K562 (cell line): ENCODE data around the gene WDR88. TPM values are rescaled to one million over a fixed set of nuclear protein-coding genes. Genes with fewer than 3 reads are reported as not detected.

Experiments used
- ATAC-seq: fragments of 200-7000 bp; cut with Tn5 transposase; 3 replicates; pipeline ENCODE4 v1.9.1; 2020; ENCODE audit warnings: moderate library complexity
- BruUV-seq: library from RNA; stranded (reverse); fragments of 400-500 nt; replicated peaks from 2 replicates; lab custom pipeline; 2021; lab: Mats Ljungman, UMichigan
- CTCF ChIA-PET: fragments of 300-600 bp; formaldehyde crosslinking; extraction: SDS; loops from one replicate; lab custom pipeline; 2021; ENCODE audit warnings: low intra/inter-chr PET ratio; lab: Yijun Ruan, JAX
- POLR2A ChIA-PET: fragments of 300-600, 350-650 bp; sonication (Branson Sonifier 250); formaldehyde crosslinking; extraction: SDS; loops from one replicate; lab custom pipeline; 2021; ENCODE audit warnings: antibody characterized with exemption, inconsistent platforms; lab: Yijun Ruan, JAX
- DNase-seq, 4 experiments: peaks; one replicate each; pipeline versions ENCODE4 v3.0.0 to v3.0.0-alpha.2; 2011 to 2018; ENCODE audit warnings: low spot score in 3 of 4, mixed read lengths in 3 of 4; ENCODE audit errors: extremely low read depth in 1 of 4
- FAIRE-seq: peaks from 2 replicates; lab custom pipeline; 2011; peaks lifted over from hg19 to GRCh38; lab: Jason Lieb, UNC
- H2AFZ ChIP-seq: 2 replicates; pipeline ENCODE4 v1.6.0; 2011; ENCODE audit warnings: low read depth, low read length, control low read depth, inconsistent platforms
- H3K27ac ChIP-seq: fragments of 200-600 bp; 3 replicates; pipeline ENCODE4 v1.8.0; 2011; ENCODE audit warnings: low read depth, mild to moderate bottlenecking, control low read depth, inconsistent platforms, low read length, moderate library complexity, mixed read lengths; ENCODE audit errors: extremely low read depth
- H3K27me3 ChIP-seq, 2 experiments: fragments of 300-600 bp in 1 of 2; 2 replicates in 1 of 2; 3 replicates in 1 of 2; pipeline versions ENCODE4 v1.6.0 to v1.8.0; 2011; ENCODE audit warnings: inconsistent platforms in 2 of 2, low read length in 2 of 2, mild to moderate bottlenecking in 1 of 2, mixed read lengths in 1 of 2, moderate library complexity in 1 of 2; ENCODE audit not compliant: control insufficient read depth in 2 of 2, insufficient read depth in 2 of 2
- H3K36me3 ChIP-seq: fragments of 300-600 bp; 3 replicates; pipeline ENCODE4 v1.8.0; 2011; ENCODE audit warnings: mild to moderate bottlenecking, low read length, inconsistent platforms; ENCODE audit not compliant: control insufficient read depth, insufficient read depth
- H3K4me1 ChIP-seq, 2 experiments: fragments of 200-600 bp in 1 of 2; replicated peaks in 1 of 2; 2 replicates in 1 of 2; 3 replicates in 1 of 2; pipeline versions ENCODE4 v1.5.1 to v1.8.0; 2011; ENCODE audit warnings: inconsistent platforms in 2 of 2, low read length in 2 of 2, mild to moderate bottlenecking in 1 of 2, mixed read lengths in 1 of 2, moderate library complexity in 1 of 2; ENCODE audit not compliant: control insufficient read depth in 2 of 2, insufficient read depth in 2 of 2
- H3K4me2 ChIP-seq: 2 replicates; pipeline ENCODE4 v1.6.1; 2011; ENCODE audit warnings: low read length, control low read depth, inconsistent platforms, mixed read lengths; ENCODE audit not compliant: insufficient read depth
- H3K4me3 ChIP-seq: fragments of 200-600 bp; sonication (generic), shearing (Covaris generic); 2 replicates; pipeline ENCODE4 v1.5.1; 2016; ENCODE audit warnings: control low read depth, inconsistent platforms
- H3K79me2 ChIP-seq: fragments of 200-600 bp; 3 replicates; pipeline ENCODE4 v1.8.0; 2011; ENCODE audit warnings: low read length, inconsistent platforms; ENCODE audit not compliant: control insufficient read depth, insufficient read depth
- H3K9ac ChIP-seq, 2 experiments: 2 replicates each; pipeline versions ENCODE4 v1.6.0 to v1.6.1; 2011; ENCODE audit warnings: low read depth in 2 of 2, low read length in 2 of 2, control low read depth in 1 of 2, inconsistent platforms in 1 of 2, mild to moderate bottlenecking in 1 of 2, mixed read lengths in 1 of 2; ENCODE audit not compliant: insufficient read depth in 1 of 2
- H3K9me1 ChIP-seq: one replicate; pipeline ENCODE4 v1.6.0; 2011; ENCODE audit warnings: inconsistent platforms, mild to moderate bottlenecking, low read length, moderate library complexity; ENCODE audit not compliant: control insufficient read depth, insufficient read depth
- H3K9me3 ChIP-seq: replicated peaks from 2 replicates; pipeline ENCODE4 v1.5.1; 2011; ENCODE audit warnings: low read depth, low read length, inconsistent platforms; ENCODE audit not compliant: control insufficient read depth, insufficient read depth
- H4K20me1 ChIP-seq: replicated peaks from 2 replicates; pipeline ENCODE4 v1.6.1; 2011; ENCODE audit warnings: low read length, inconsistent platforms, mixed read lengths; ENCODE audit not compliant: control insufficient read depth, insufficient read depth
- CHD7 ChIP-seq: fragments of 200-600 bp; sonication (generic); IDR thresholded peaks from one replicate; pipeline ENCODE4 v1.6.1; 2012; ENCODE audit warnings: mild to moderate bottlenecking, low read depth, low read length, inconsistent platforms
- EGR1 ChIP-seq: fragments of 450-650 bp; conservative IDR thresholded peaks from 2 replicates; pipeline ENCODE4 v1.6.1; 2017; ENCODE audit warnings: mild to moderate bottlenecking
- GTF2F1 ChIP-seq: IDR thresholded peaks from 2 replicates; pipeline ENCODE4 v1.6.1; 2011; ENCODE audit warnings: low read depth, low read length, improper control_type of control experiment
- NR0B1 ChIP-seq: fragments of 450-650 bp; IDR thresholded peaks from one replicate; pipeline ENCODE4 v1.6.1; 2018; ENCODE audit warnings: mild to moderate bottlenecking, moderate library complexity; ENCODE audit not compliant: partially characterized antibody
- SMARCE1 ChIP-seq: fragments of 450-650 bp; IDR thresholded peaks from 2 replicates; pipeline ENCODE4 v1.7.1; 2016; ENCODE audit warnings: mild to moderate bottlenecking
- ZNF41 ChIP-seq: fragments of 250-450 bp; sonication (Bioruptor Pico); conservative IDR thresholded peaks from 2 replicates; pipeline ENCODE4 v1.4.0; 2020; ENCODE audit warnings: mild to moderate bottlenecking
- WGBS: fragments of 100-300 bp; shearing (Covaris generic); methylation state at CpG from one replicate; pipeline ENCODE4 v1.1.6; 2016; ENCODE audit warnings: low coverage, mixed read lengths; ENCODE audit not compliant: insufficient coverage; ENCODE audit errors: missing lambda C conversion rate; 5-methylcytosine and 5-hydroxymethylcytosine counted together
- in situ Hi-C: fragments of 300-500 bp; cut with MboI; formaldehyde crosslinking; loops from 4 replicates; pipeline ENCODE4 v1.15.0; 2018; ENCODE audit warnings: inconsistent platforms, mixed read lengths
- intact Hi-C: fragments of 100-400 bp; cut with micrococcal nuclease; formaldehyde crosslinking; loops from 2 replicates; pipeline ENCODE4 v1.14.2; 2022
- polyA plus RNA-seq, 8 experiments: library from polyadenylated mRNA; depleted of rRNA in 4 of 8; stranded (reverse) in 5 of 8; unstranded in 3 of 8; fragments of >200 nt; fragmentation: Nextera tagmentation in 2 of 8; fragmentation: Illumina TruSeq in 1 of 8; extraction: Ambion mirVana in 2 of 8; extraction: Trizol in 1 of 8; gene quantifications; 2 replicates each; pipeline versions ENCODE4 v1.2.1 to v1.2.3, GENCODE V29; 2011 to 2014; ENCODE audit warnings: inconsistent platforms in 1 of 8, missing spikeins in 1 of 8
- total RNA-seq, 7 experiments: library from RNA; depleted of rRNA in 6 of 7; stranded (reverse); fragments of >200 nt in 6 of 7; fragmentation: Illumina TruSeq in 2 of 7; extraction: Trizol in 2 of 7; gene quantifications; 2 replicates each; pipeline versions ENCODE4 v1.2.1 to v1.2.3, GENCODE V29; 2011 to 2021; ENCODE audit warnings: low replicate concordance in 1 of 7
- TF ChIP-seq, protein P1 (sequence below), 2 experiments: fragments of 200-800 bp in 1 of 2; sonication (Bioruptor generic) in 1 of 2; sonication (generic) in 1 of 2; formaldehyde crosslinking in 1 of 2; IDR thresholded peaks in 1 of 2; conservative IDR thresholded peaks in 1 of 2; 2 replicates each; pipeline versions ENCODE4 v1.5.0 to v1.6.1; 2016 to 2020; ENCODE audit warnings: missing compliant biosample characterization in 1 of 2, missing genetic modification characterization in 1 of 2, missing genetic modification reagents in 1 of 2

WDR88 gene
- total and polyA plus RNA-seq, 9 of the 15 experiments (the other 6 are each of a cell fraction or from before 2014, with no cell fraction given) = 0.03 to 0.04 TPM; not detected in 7

- Histone ChIP-seq H3K9me1 (no peaks in the 10 kb centered on the region), H3K27me3 (peaks cover 10 to 46% of the 10 kb centered on the region in 2 experiments; a peak in 4 of 5 replicates), H3K4me2 (no peak overlapping the region), H3K9ac (no peak overlapping the region), H2AFZ (no peak overlapping the region), H3K4me3 (no peak overlapping the region), H3K9me3 (no peaks in the 10 kb centered on the region), H3K27ac (no peak overlapping the region), H3K36me3 (no peaks in the 10 kb centered on the region), H3K4me1 (no peaks in the 10 kb centered on the region; a peak in 3 of 5 replicates), H3K79me2 (no peaks in the 10 kb centered on the region), H4K20me1 (no peaks in the 10 kb centered on the region)
- 10% methylated on average over 9 of the region's 9 CpGs for WGBS
- in situ Hi-C loops (loop anchor here (10.0 kb wide), 1 partner anchor 259 kb away; no protein-coding TSS in a partner anchor), intact Hi-C loops (no loop called here)
- CTCF ChIA-PET = no interaction called here
- ATAC-seq (no peak), FAIRE-seq (no peak), DNase-seq (no peak)
- TF ChIP-seq SMARCE1 (no peak), CHD7 (no peak), ZNF41 (peak; percentile 80; the same call in 1 of the 2 replicates), GTF2F1 (no peak), NR0B1 (no peak), EGR1 (0 out of 2 replicates have a peak, but pooled peaks have one; percentile 20)
- TF ChIP-seq, protein P1, sequence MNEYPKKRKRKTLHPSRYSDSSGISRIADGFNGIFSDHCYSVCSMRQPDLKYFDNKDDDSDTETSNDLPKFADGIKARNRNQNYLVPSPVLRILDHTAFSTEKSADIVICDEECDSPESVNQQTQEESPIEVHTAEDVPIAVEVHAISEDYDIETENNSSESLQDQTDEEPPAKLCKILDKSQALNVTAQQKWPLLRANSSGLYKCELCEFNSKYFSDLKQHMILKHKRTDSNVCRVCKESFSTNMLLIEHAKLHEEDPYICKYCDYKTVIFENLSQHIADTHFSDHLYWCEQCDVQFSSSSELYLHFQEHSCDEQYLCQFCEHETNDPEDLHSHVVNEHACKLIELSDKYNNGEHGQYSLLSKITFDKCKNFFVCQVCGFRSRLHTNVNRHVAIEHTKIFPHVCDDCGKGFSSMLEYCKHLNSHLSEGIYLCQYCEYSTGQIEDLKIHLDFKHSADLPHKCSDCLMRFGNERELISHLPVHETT (CRISPR knock-in tag; conservative IDR thresholded peaks at IDR 0.05 in 1 of 2, IDR thresholded peaks at IDR 0.05 in 1 of 2) = no peak
- POLR2A ChIA-PET = no interaction called here
- no TSS peak for BruUV-seq
These were observed 14.3 kb downstream of the WDR88 start for GRCh38 chr19:33146209-33146608.
